Subcutaneous abdominal adipose tissue (tissue), 5 donors: Measurements from ENCODE around the gene TMEM117.

Source experiments
- H3K27ac ChIP-seq: one replicate; pipeline ENCODE4 v1.7.0; 2013; ENCODE audit warnings: low read depth, mild to moderate bottlenecking, inconsistent platforms, low read length, moderate library complexity
- H3K27me3 ChIP-seq, 5 donors: one replicate each; pipeline ENCODE4 v1.7.0; 2013; ENCODE audit warnings: low read length in 5 of 5, inconsistent platforms in 1 of 5; ENCODE audit not compliant: control insufficient read depth in 5 of 5, insufficient read depth in 4 of 5
- H3K36me3 ChIP-seq, 5 donors: one replicate each; pipeline ENCODE4 v1.7.0; 2013; ENCODE audit warnings: low read length in 5 of 5; ENCODE audit not compliant: control insufficient read depth in 5 of 5, insufficient read depth in 5 of 5
- H3K4me1 ChIP-seq, 5 donors: one replicate each; pipeline ENCODE4 v1.7.0; 2013; ENCODE audit warnings: low read length in 5 of 5, mild to moderate bottlenecking in 3 of 5, moderate library complexity in 1 of 5; ENCODE audit not compliant: control insufficient read depth in 5 of 5, insufficient read depth in 5 of 5
- H3K4me3 ChIP-seq, 5 donors: one replicate each; pipeline ENCODE4 v1.7.0; 2013; ENCODE audit warnings: low read length in 5 of 5, low read depth in 1 of 5
- H3K9ac ChIP-seq, 5 donors: one replicate each; pipeline ENCODE4 v1.7.0; 2013; ENCODE audit warnings: low read length in 5 of 5, mild to moderate bottlenecking in 4 of 5, moderate library complexity in 3 of 5
- H3K9me3 ChIP-seq, 5 donors: one replicate each; pipeline ENCODE4 v1.7.0; 2013; ENCODE audit warnings: low read length in 5 of 5; ENCODE audit not compliant: control insufficient read depth in 5 of 5
- donor health status: healthy.
- donor health status: healthy.
- donor health status: healthy.
- donor health status: healthy.
- donor health status: healthy.

The TMEM117 gene

GRCh38 chr12:43992856-43993255 is 157.0 kb downstream of the TMEM117 start:
- H3K27me3 ChIP-seq, result no peaks in the 10 kb centered on the region
- H3K36me3 ChIP-seq, result no peaks in the 10 kb centered on the region
- H3K9ac ChIP-seq, result no peak overlapping the region
- no peak overlapping the region for H3K27ac ChIP-seq
- no peaks in the 10 kb centered on the region for H3K9me3 ChIP-seq
- no peaks in the 10 kb centered on the region for H3K4me1 ChIP-seq
- H3K4me3 ChIP-seq, result no peak overlapping the region

- no peak overlapping the region for H3K9ac ChIP-seq
- H3K27ac ChIP-seq, result no peak overlapping the region
These were observed 164.6 kb downstream of the TMEM117 start for GRCh38 chr12:44000309-44000952.

GRCh38 chr12:44002607-44003006 is 166.7 kb downstream of the TMEM117 start:
- no peaks in the 10 kb centered on the region for H3K27me3 ChIP-seq

More at GRCh38 chr12:44000309-44000952, 164.6 kb downstream of the TMEM117 start:
- Histone ChIP-seq H3K27me3 (no peaks in the 10 kb centered on the region), H3K4me3 (no peak overlapping the region), H3K9me3 (no peaks in the 10 kb centered on the region), H3K36me3 (no peaks in the 10 kb centered on the region), H3K4me1 (peaks cover 0 to 4% (median 0%) of the 10 kb centered on the region in 5 donors)

GRCh38 chr12:44003721-44004120 is 167.8 kb downstream of the TMEM117 start:
- H3K4me1 ChIP-seq, result peaks cover 0 to 4% (median 0%) of the 10 kb centered on the region in 5 donors
- peaks cover 0 to 10% (median 5%) of the 10 kb centered on the region in 5 donors for H3K9me3 ChIP-seq
- peaks cover 0 to 3% (median 0%) of the 10 kb centered on the region in 5 donors for H3K36me3 ChIP-seq
- no peaks in the 10 kb centered on the region for H3K27me3 ChIP-seq
- no peak overlapping the region for H3K4me3 ChIP-seq
- H3K9ac ChIP-seq, result no peak overlapping the region
- no peak overlapping the region for H3K27ac ChIP-seq

More at GRCh38 chr12:44002607-44003006, 166.7 kb downstream of the TMEM117 start:
- no peak overlapping the region for H3K27ac ChIP-seq
- no peak overlapping the region for H3K4me3 ChIP-seq
- peaks cover 0 to 4% (median 0%) of the 10 kb centered on the region in 5 donors for H3K4me1 ChIP-seq
- H3K36me3 ChIP-seq, result no peaks in the 10 kb centered on the region
- H3K9ac ChIP-seq, result no peak overlapping the region
- no peaks in the 10 kb centered on the region for H3K9me3 ChIP-seq

- Histone ChIP-seq H3K9ac (no peak overlapping the region), H3K27ac (no peak overlapping the region), H3K4me3 (no peak overlapping the region), H3K4me1 (no peaks in the 10 kb centered on the region), H3K27me3 (no peaks in the 10 kb centered on the region), H3K36me3 (no peaks in the 10 kb centered on the region), H3K9me3 (no peaks in the 10 kb centered on the region)
These were observed 179.6 kb downstream of the TMEM117 start for GRCh38 chr12:44015333-44015941.

GRCh38 chr12:44017216-44017615 is 181.3 kb downstream of the TMEM117 start:
- no peaks in the 10 kb centered on the region for H3K9me3 ChIP-seq
- H3K27ac ChIP-seq, result no peak overlapping the region
- H3K9ac ChIP-seq, result no peak overlapping the region
- no peaks in the 10 kb centered on the region for H3K27me3 ChIP-seq
- H3K4me1 ChIP-seq, result no peaks in the 10 kb centered on the region
- no peak overlapping the region for H3K4me3 ChIP-seq
- H3K36me3 ChIP-seq, result no peaks in the 10 kb centered on the region

GRCh38 chr12:44019118-44019517 is 183.2 kb downstream of the TMEM117 start:
- Histone ChIP-seq H3K27me3 (no peaks in the 10 kb centered on the region), H3K9ac (no peak overlapping the region), H3K9me3 (no peaks in the 10 kb centered on the region), H3K27ac (no peak overlapping the region), H3K36me3 (no peaks in the 10 kb centered on the region), H3K4me1 (no peaks in the 10 kb centered on the region), H3K4me3 (no peak overlapping the region)

GRCh38 chr12:44020555-44020954 is 184.7 kb downstream of the TMEM117 start:
- Histone ChIP-seq H3K4me1 (no peaks in the 10 kb centered on the region), H3K9ac (no peak overlapping the region)

GRCh38 chr12:44021471-44021971 is 185.6 kb downstream of the TMEM117 start:
- Histone ChIP-seq H3K27me3 (no peaks in the 10 kb centered on the region), H3K4me1 (no peaks in the 10 kb centered on the region), H3K27ac (no peak overlapping the region), H3K9ac (no peak overlapping the region), H3K4me3 (no peak overlapping the region), H3K36me3 (no peaks in the 10 kb centered on the region), H3K9me3 (no peaks in the 10 kb centered on the region)

More at GRCh38 chr12:44020555-44020954, 184.7 kb downstream of the TMEM117 start:
- Histone ChIP-seq H3K27me3 (no peaks in the 10 kb centered on the region), H3K36me3 (no peaks in the 10 kb centered on the region), H3K4me3 (no peak overlapping the region), H3K27ac (no peak overlapping the region), H3K9me3 (no peaks in the 10 kb centered on the region)

- H3K36me3 ChIP-seq, result no peaks in the 10 kb centered on the region
- peaks cover 0 to 5% (median 0%) of the 10 kb centered on the region in 5 donors for H3K9me3 ChIP-seq
- H3K27ac ChIP-seq, result no peak overlapping the region
- no peak overlapping the region for H3K9ac ChIP-seq
- no peaks in the 10 kb centered on the region for H3K27me3 ChIP-seq
- no peak overlapping the region for H3K4me3 ChIP-seq
- H3K4me1 ChIP-seq, result no peaks in the 10 kb centered on the region
These were observed 189.6 kb downstream of the TMEM117 start for GRCh38 chr12:44025499-44025898.
